OCI-LY1 (cell line): ENCODE results near the gene XYLT2.

ENCODE experiments used
- CTCF ChIP-seq: fragments of 200-600 bp; sonication (generic), shearing (Covaris generic); IDR thresholded peaks from 2 replicates; pipeline ENCODE4 v1.5.1; 2017; ENCODE audit warnings: mild to moderate bottlenecking, antibody characterized with exemption, low read length, moderate library complexity, mixed read lengths
- EZH2 ChIP-seq: fragments of 200-600 bp; sonication (generic), shearing (Covaris generic); IDR thresholded peaks from 2 replicates; pipeline ENCODE4 v1.8.0; 2017; ENCODE audit warnings: borderline replicate concordance, mixed run types, mild to moderate bottlenecking, antibody characterized with exemption, low read length, moderate library complexity, mixed read lengths

- TF ChIP-seq CTCF (no peak), EZH2 (no peak)
Measured at GRCh38 chr17:50317121-50317520, 28.8 kb upstream of the XYLT2 start.
